Measurements from ENCODE around the gene TPM3.
"Not testable (repeated sequence)": the region's sequence is repeated elsewhere in the genome, so short reads cannot be mapped to it uniquely, and the experiment has no call there.

The TPM3 gene

GRCh38 chr1:154159554-154159953, 32.3 kb downstream of the TPM3 start:
- no peak for DNase-seq

GRCh38 chr1:154158307-154159125, 33.4 kb downstream of the TPM3 start:
- DNase-seq, result no peak

- peak; percentile 60 to 71 for DNase-seq
These were observed 34.2 kb downstream of the TPM3 start for GRCh38 chr1:154157520-154158306.

- DNase-seq, result no peak
These were observed 36.6 kb downstream of the TPM3 start for GRCh38 chr1:154155251-154155650.

- DNase-seq, result no peak
These were observed 37.2 kb downstream of the TPM3 start, which contains the start of gene NUP210L for GRCh38 chr1:154154534-154155191. TSS of gene NUP210L (minus strand) at chr1:154155073.

GRCh38 chr1:154154053-154154452, 37.8 kb downstream of the TPM3 start:
- no peak for DNase-seq

GRCh38 chr1:154151311-154151710, 40.6 kb downstream of the TPM3 start:
- DNase-seq, result no peak

- no peak for DNase-seq
These were observed 43.1 kb downstream of the TPM3 start for GRCh38 chr1:154148807-154149206.

GRCh38 chr1:154147505-154147904, 44.4 kb downstream of the TPM3 start:
- DNase-seq, result not testable (repeated sequence)

GRCh38 chr1:154145986-154146385, 45.9 kb downstream of the TPM3 start:
- no peak for DNase-seq

- no peak for DNase-seq
These were observed 49.5 kb downstream of the TPM3 start for GRCh38 chr1:154142358-154142757.

- DNase-seq, result no peak
These were observed 50.7 kb downstream of the TPM3 start for GRCh38 chr1:154141240-154141639.

GRCh38 chr1:154137888-154138287, 54.0 kb downstream of the TPM3 start:
- DNase-seq, result no peak

GRCh38 chr1:154133256-154133655, 58.6 kb downstream of the TPM3 start:
- DNase-seq, result no peak

- peak in 1 of 2 experiments; percentile 5 for DNase-seq
These were observed 62.4 kb downstream of the TPM3 start for GRCh38 chr1:154129391-154129970.

GRCh38 chr1:154123205-154123604, 68.7 kb downstream of the TPM3 start:
- DNase-seq, result not testable (repeated sequence)

- DNase-seq, result no peak
These were observed 74.3 kb downstream of the TPM3 start for GRCh38 chr1:154117642-154118041.

- no peak for DNase-seq
These were observed 76.7 kb downstream of the TPM3 start for GRCh38 chr1:154115180-154115579.
